Measurements from ENCODE around the gene ZNF777.

- TF ChIP-seq EZH2 (IDR thresholded peaks at IDR 0.05) = no peak
- no peak for TF ChIP-seq POLR2AphosphoS5 (IDR thresholded peaks at IDR 0.05; ENCODE audit: borderline replicate concordance, low read depth, low read length)
Observed at GRCh38 chr7:149500910-149501309, 40.0 kb upstream of the ZNF777 start.
